H7 (cell line): Measurements from ENCODE around the gene STRBP. TPM values are rescaled to one million over a fixed set of nuclear protein-coding genes. Genes with fewer than 3 reads are reported as not detected.

ENCODE experiments used
- DNase-seq: peaks from one replicate; pipeline ENCODE4 v3.0.0; 2012
- H3K27me3 ChIP-seq: 2 replicates; pipeline ENCODE4 v1.6.0; 2011; ENCODE audit warnings: mild to moderate bottlenecking, low read length; ENCODE audit not compliant: control insufficient read depth, insufficient read depth
- H3K36me3 ChIP-seq: replicated peaks from 2 replicates; pipeline ENCODE4 v1.5.1; 2011; ENCODE audit warnings: low read length; ENCODE audit not compliant: control insufficient read depth, insufficient read depth
- H3K4me3 ChIP-seq: 2 replicates; pipeline ENCODE4 v1.5.1; 2011; ENCODE audit warnings: low read depth, mild to moderate bottlenecking, control low read depth, low read length, moderate library complexity; ENCODE audit not compliant: insufficient read depth
- total RNA-seq: library from RNA; depleted of rRNA; stranded (reverse); fragments of >200 nt; shearing (Covaris generic); gene quantifications from 2 replicates; pipeline ENCODE4 v1.2.3, GENCODE V29; 2014

STRBP gene
- total RNA-seq, 1 experiment from 2014 or later: 35.0 TPM

- peaks cover 2% of the 10 kb centered on the region; the same call in 1 of the 2 replicates for H3K36me3 ChIP-seq
- no peak for DNase-seq
- no peak overlapping the region for H3K4me3 ChIP-seq
- H3K27me3 ChIP-seq: no peaks in the 10 kb centered on the region
These were observed 94.3 kb downstream of the STRBP start for GRCh38 chr9:123174079-123174478.

GRCh38 chr9:123169926-123170325, 98.5 kb downstream of the STRBP start:
- no peak overlapping the region for H3K4me3 ChIP-seq
- no peak for DNase-seq
- H3K36me3 ChIP-seq: peaks cover 2% of the 10 kb centered on the region; the same call in 1 of the 2 replicates
- H3K27me3 ChIP-seq: no peaks in the 10 kb centered on the region

DNA sequence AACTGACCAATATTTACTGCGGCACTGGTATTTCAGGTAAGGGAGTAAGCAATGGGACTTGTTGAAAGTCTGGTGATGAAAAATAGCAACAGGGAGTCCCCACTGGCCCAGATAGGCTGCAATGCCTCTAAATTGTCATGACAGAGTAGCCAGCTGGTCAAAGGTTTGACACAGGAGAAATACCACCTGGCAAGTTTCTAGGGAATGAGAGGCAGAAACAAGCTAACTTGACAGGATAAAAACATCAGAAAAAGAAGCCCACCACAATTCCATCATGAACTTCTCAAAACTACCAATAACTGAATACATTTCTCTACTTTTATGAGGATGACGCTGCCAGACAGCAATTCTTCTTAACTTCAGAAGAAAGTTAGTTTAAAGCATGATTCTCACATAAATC, 99.8 kb downstream of the STRBP start:
- Histone ChIP-seq H3K36me3 (peaks cover 2% of the 10 kb centered on the region; the same call in 1 of the 2 replicates), H3K27me3 (no peaks in the 10 kb centered on the region), H3K4me3 (no peak overlapping the region)
- DNase-seq: no peak

- Histone ChIP-seq H3K27me3 (no peaks in the 10 kb centered on the region), H3K36me3 (no peaks in the 10 kb centered on the region), H3K4me3 (no peak overlapping the region)
- no peak for DNase-seq
These were observed 100.9 kb downstream of the STRBP start for GRCh38 chr9:123167474-123167873.

DNA sequence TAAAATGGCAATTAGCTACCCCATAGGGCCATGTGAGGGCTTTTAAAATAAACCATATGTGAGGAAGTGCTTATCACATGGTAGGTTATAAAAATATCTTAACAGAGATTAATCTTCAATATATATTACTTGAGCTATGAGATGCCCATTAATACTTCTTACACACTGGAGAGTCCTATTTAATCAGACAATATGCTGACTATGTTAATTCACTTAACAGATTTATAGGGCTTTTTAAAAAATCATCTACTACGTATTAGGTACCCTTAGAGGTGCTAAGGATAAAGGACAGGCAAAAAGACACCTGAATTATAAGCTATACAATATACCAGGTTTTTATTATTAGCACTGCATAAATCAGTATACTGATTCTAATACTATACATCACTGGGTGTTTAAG, 102.6 kb downstream of the STRBP start:
- DNase-seq: no peak
- Histone ChIP-seq H3K4me3 (no peak overlapping the region), H3K36me3 (no peaks in the 10 kb centered on the region), H3K27me3 (no peaks in the 10 kb centered on the region)

GRCh38 chr9:123164285-123164684, 104.1 kb downstream of the STRBP start:
- Histone ChIP-seq H3K27me3 (no peaks in the 10 kb centered on the region), H3K4me3 (no peak overlapping the region), H3K36me3 (no peaks in the 10 kb centered on the region)
- DNase-seq: no peak

- Histone ChIP-seq H3K27me3 (no peaks in the 10 kb centered on the region), H3K4me3 (no peak overlapping the region), H3K36me3 (no peaks in the 10 kb centered on the region)
- DNase-seq: no peak
These were observed 105.5 kb downstream of the STRBP start for GRCh38 chr9:123162791-123163345.

DNA sequence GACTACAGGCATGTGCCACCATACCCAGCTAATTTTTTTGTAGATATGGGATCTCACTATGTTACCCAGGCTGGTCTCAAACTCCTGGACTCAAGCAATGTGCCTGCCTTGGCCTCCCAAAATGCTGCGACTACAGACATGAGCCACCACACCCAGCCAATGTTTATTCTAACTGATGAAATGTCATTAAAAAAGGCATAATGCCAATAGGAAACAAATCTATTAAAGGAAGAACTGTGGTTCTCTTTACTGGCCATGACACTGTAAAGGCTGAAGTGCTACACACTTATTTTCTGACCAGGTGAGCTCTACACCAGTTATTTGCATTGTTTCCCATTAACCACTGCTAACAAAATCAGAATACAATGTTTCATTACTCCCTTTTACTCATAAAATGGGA, 106.0 kb downstream of the STRBP start:
- Histone ChIP-seq H3K27me3 (no peaks in the 10 kb centered on the region), H3K4me3 (no peak overlapping the region), H3K36me3 (no peaks in the 10 kb centered on the region)
- no peak for DNase-seq

- H3K36me3 ChIP-seq: no peaks in the 10 kb centered on the region
- no peaks in the 10 kb centered on the region for H3K27me3 ChIP-seq
- H3K4me3 ChIP-seq: no peak overlapping the region
- no peak for DNase-seq
These were observed 111.2 kb downstream of the STRBP start for GRCh38 chr9:123157221-123157620.

- no peaks in the 10 kb centered on the region for H3K36me3 ChIP-seq
- no peak for DNase-seq
- H3K4me3 ChIP-seq: no peak overlapping the region
- no peaks in the 10 kb centered on the region for H3K27me3 ChIP-seq
These were observed 117.5 kb downstream of the STRBP start for GRCh38 chr9:123150708-123151503.

GRCh38 chr9:123149067-123149466, 119.3 kb downstream of the STRBP start:
- no peak overlapping the region for H3K4me3 ChIP-seq
- H3K27me3 ChIP-seq: no peaks in the 10 kb centered on the region
- H3K36me3 ChIP-seq: no peaks in the 10 kb centered on the region
- no peak for DNase-seq

GRCh38 chr9:123138163-123138562, 130.2 kb downstream of the STRBP start:
- Histone ChIP-seq H3K27me3 (no peaks in the 10 kb centered on the region), H3K36me3 (no peaks in the 10 kb centered on the region; the same call in 1 of the 2 replicates), H3K4me3 (no peak overlapping the region)
- no peak for DNase-seq

DNA sequence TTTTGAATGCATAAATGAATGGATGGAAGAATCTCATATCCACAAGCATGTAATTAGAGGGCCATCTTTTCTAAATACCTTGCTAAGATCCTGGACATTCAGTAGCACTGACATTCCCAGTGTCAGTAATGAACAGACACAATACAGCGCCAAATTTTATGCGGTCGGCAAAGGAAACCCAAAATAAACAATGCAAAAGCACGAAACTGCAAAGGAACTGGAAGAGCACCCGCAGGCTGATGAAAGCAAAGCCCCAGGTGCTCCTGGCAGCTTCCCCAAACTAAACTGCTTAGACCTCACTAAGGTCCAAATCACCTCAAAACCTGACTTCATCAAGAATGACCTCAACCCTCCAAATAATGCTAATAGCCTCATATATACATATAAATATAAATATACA, 133.0 kb downstream of the STRBP start:
- H3K4me3 ChIP-seq: no peak overlapping the region
- peaks cover 7% of the 10 kb centered on the region for H3K36me3 ChIP-seq
- no peak for DNase-seq
- H3K27me3 ChIP-seq: no peaks in the 10 kb centered on the region

DNA sequence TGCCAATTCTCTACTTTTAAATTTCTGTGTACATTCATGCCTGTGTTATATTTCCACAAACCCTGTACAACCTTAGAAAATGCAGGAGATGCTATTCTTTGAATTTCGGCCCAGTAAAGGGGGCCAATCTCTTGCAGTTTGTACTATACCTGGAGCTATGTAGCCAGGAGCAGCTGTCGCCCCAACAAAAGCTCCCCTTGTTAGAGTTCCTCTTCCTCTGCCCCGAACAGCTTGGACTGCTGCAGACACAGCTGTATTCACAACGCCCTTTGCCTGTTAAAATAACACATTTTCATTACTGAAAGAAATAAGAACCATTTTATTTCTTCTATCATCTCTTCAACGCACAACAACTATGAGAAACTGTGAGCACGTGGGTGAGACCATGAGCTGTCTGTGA, 135.7 kb downstream of the STRBP start:
- Histone ChIP-seq H3K27me3 (no peaks in the 10 kb centered on the region), H3K36me3 (peaks cover 10% of the 10 kb centered on the region), H3K4me3 (no peak overlapping the region)
- no peak for DNase-seq

GRCh38 chr9:123131993-123132392, 136.4 kb downstream of the STRBP start:
- no peaks in the 10 kb centered on the region for H3K27me3 ChIP-seq
- peaks cover 10% of the 10 kb centered on the region for H3K36me3 ChIP-seq
- DNase-seq: no peak
- no peak overlapping the region for H3K4me3 ChIP-seq
